Panc1 (cell line): Measurements from ENCODE around the gene MSMB.

ENCODE experiments used
- CTCF ChIP-seq: fragments of 450-650 bp; IDR thresholded peaks from 2 replicates; pipeline ENCODE4 v1.5.1; 2017; ENCODE audit warnings: mild to moderate bottlenecking
- TCF7L2 ChIP-seq: IDR thresholded peaks from 2 replicates; pipeline ENCODE4 v1.6.1; 2011; ENCODE audit warnings: mild to moderate bottlenecking, low read depth, low read length, inconsistent platforms

GRCh38 chr10:46004963-46005362, 41.1 kb downstream of the MSMB start:
- TF ChIP-seq TCF7L2 (no peak), CTCF (no peak)
